ENCODE measurements around the gene SNX30.

GRCh38 chr9:112849363-112849922, 98.9 kb downstream of the SNX30 start:
- TF ChIP-seq CTCF (IDR thresholded peaks at IDR 0.05): no peak
- TF ChIP-seq SIN3A (IDR thresholded peaks at IDR 0.05; ENCODE audit: borderline replicate concordance, insufficient read depth, low read depth, low read length): no peak
- TF ChIP-seq POLR2AphosphoS5 (IDR thresholded peaks at IDR 0.05; ENCODE audit: low read depth, low read length): no peak

All from Panc1 (cell line).